Prostate gland (tissue), 2 donors: Measurements from ENCODE around the gene WWOX. TPM values are rescaled to one million over a fixed set of nuclear protein-coding genes. Genes with fewer than 3 reads are reported as not detected.

ENCODE experiments used
- DNase-seq: peaks from one replicate; pipeline ENCODE4 v3.0.0-alpha.2; 2019; ENCODE audit warnings: low spot score
- H3K27ac ChIP-seq, 2 donors: fragments of 200-600 bp; sonication (generic); 2 replicates each; pipeline ENCODE4 v1.5.1; 2017 to 2019
- H3K27me3 ChIP-seq: fragments of 200-600 bp; sonication (generic); replicated peaks from 2 replicates; pipeline ENCODE4 v1.5.1; 2019; ENCODE audit not compliant: insufficient read depth
- H3K36me3 ChIP-seq, 2 donors: fragments of 200-600 bp; sonication (generic); 1 replicate in 1 of 2; 2 replicates in 1 of 2; pipeline versions ENCODE4 v1.5.1 to v1.8.1; 2017 to 2019
- H3K4me1 ChIP-seq: fragments of 200-600 bp; sonication (generic); replicated peaks from 2 replicates; pipeline ENCODE4 v1.5.1; 2019
- H3K4me3 ChIP-seq, 2 donors: fragments of 200-600 bp; sonication (generic); 2 replicates each; pipeline ENCODE4 v1.5.1; 2017 to 2019
- H3K9me3 ChIP-seq: fragments of 200-600 bp; sonication (generic); 2 replicates; pipeline ENCODE4 v1.5.1; 2017
- CTCF ChIP-seq, 4 experiments: fragments of 200-600 bp in 2 of 4; fragments of 450-650 bp in 2 of 4; sonication (generic) in 2 of 4; IDR thresholded peaks; 1 replicate in 3 of 4; 2 replicates in 1 of 4; pipeline ENCODE4 v1.5.1; 2016 to 2019; ENCODE audit warnings: antibody characterized with exemption in 4 of 4, mild to moderate bottlenecking in 2 of 4, moderate library complexity in 2 of 4
- POLR2A ChIP-seq: fragments of 450-650 bp; IDR thresholded peaks from one replicate; pipeline ENCODE4 v1.6.1; 2016; ENCODE audit warnings: antibody characterized with exemption, mild to moderate bottlenecking
- POLR2AphosphoS5 ChIP-seq: sonication (generic); formaldehyde crosslinking; IDR thresholded peaks from one replicate; pipeline ENCODE4 v1.6.1; 2017; ENCODE audit warnings: antibody characterized with exemption
- WGBS: methylation state at CpG from one replicate; pipeline ENCODE4 v1.1.5; 2018; 5-methylcytosine and 5-hydroxymethylcytosine counted together
- intact Hi-C: fragments of 100-400 bp; cut with DNase I; formaldehyde crosslinking; loops from one replicate; pipeline ENCODE4 v1.14.2; 2022
- total RNA-seq, 2 donors: library from RNA; depleted of rRNA; stranded (reverse); fragments of >200 nt; gene quantifications; one replicate each; pipeline ENCODE4 v1.1.0, GENCODE V29; 2016

Gene WWOX
- total RNA-seq, 2 donors from 2014 or later: 93.2 to 99.4 TPM

- intact Hi-C loops: no loop called here
- DNase-seq: no peak
- H3K9me3 ChIP-seq: no peaks in the 10 kb centered on the region
- H3K4me3 ChIP-seq: no peak overlapping the region
- no peaks in the 10 kb centered on the region for H3K27me3 ChIP-seq
- H3K4me1 ChIP-seq: no peaks in the 10 kb centered on the region
- H3K36me3 ChIP-seq: no peaks in the 10 kb centered on the region
- no peak overlapping the region for H3K27ac ChIP-seq
- 98% methylated on average over 2 of the region's 2 CpGs for WGBS
- TF ChIP-seq POLR2A (no peak), CTCF (IDR thresholded peaks at IDR 0.05) (no peak), POLR2AphosphoS5 (no peak)
Measured at GRCh38 chr16:78479723-78480122, 380.3 kb downstream of the WWOX start.

- no peaks in the 10 kb centered on the region for H3K27me3 ChIP-seq
- no peaks in the 10 kb centered on the region for H3K36me3 ChIP-seq
- TF ChIP-seq CTCF (IDR thresholded peaks at IDR 0.05) (no peak), POLR2A (no peak), POLR2AphosphoS5 (no peak)
- no peaks in the 10 kb centered on the region for H3K9me3 ChIP-seq
- H3K27ac ChIP-seq: no peak overlapping the region
- no peaks in the 10 kb centered on the region for H3K4me1 ChIP-seq
- WGBS: 59% methylated on average over 2 of the region's 2 CpGs
- no peak overlapping the region for H3K4me3 ChIP-seq
- intact Hi-C loops: no loop called here
- no peak for DNase-seq
Measured at GRCh38 chr16:78480588-78480987, 381.1 kb downstream of the WWOX start.

- H3K4me1 ChIP-seq: no peaks in the 10 kb centered on the region
- TF ChIP-seq POLR2A (no peak), POLR2AphosphoS5 (no peak), CTCF (IDR thresholded peaks at IDR 0.05) (no peak)
- DNase-seq: no peak
- intact Hi-C loops: no loop called here
- H3K27me3 ChIP-seq: no peaks in the 10 kb centered on the region
- no peak overlapping the region for H3K27ac ChIP-seq
- 92% methylated on average over 13 of the region's 13 CpGs for WGBS
- no peaks in the 10 kb centered on the region for H3K36me3 ChIP-seq
- no peaks in the 10 kb centered on the region for H3K9me3 ChIP-seq
- no peak overlapping the region for H3K4me3 ChIP-seq
Measured at GRCh38 chr16:78483124-78483992, 383.9 kb downstream of the WWOX start.

- WGBS: 94% methylated on average over 9 of the region's 9 CpGs
- H3K4me3 ChIP-seq: no peak overlapping the region
- H3K27me3 ChIP-seq: no peaks in the 10 kb centered on the region
- no peak overlapping the region for H3K27ac ChIP-seq
- no peaks in the 10 kb centered on the region for H3K9me3 ChIP-seq
- TF ChIP-seq POLR2AphosphoS5 (no peak), POLR2A (no peak), CTCF (IDR thresholded peaks at IDR 0.05) (no peak)
- intact Hi-C loops: no loop called here
- DNase-seq: no peak
- H3K4me1 ChIP-seq: no peaks in the 10 kb centered on the region
- no peaks in the 10 kb centered on the region for H3K36me3 ChIP-seq
Measured at GRCh38 chr16:78484509-78485058, 385.1 kb downstream of the WWOX start.
